ENCODE results near the gene DOCK11. TPM values are rescaled to one million over a fixed set of nuclear protein-coding genes. Genes with fewer than 3 reads are reported as not detected.
A peak's percentile ranks its signal among the peaks of the same experiment; 100 is the strongest.

The DOCK11 gene
- total and polyA plus RNA-seq, 2 donors (not counting 3 experiments of a cell fraction or from before 2014, with no cell fraction given) = 0.37 to 0.86 TPM

DNA sequence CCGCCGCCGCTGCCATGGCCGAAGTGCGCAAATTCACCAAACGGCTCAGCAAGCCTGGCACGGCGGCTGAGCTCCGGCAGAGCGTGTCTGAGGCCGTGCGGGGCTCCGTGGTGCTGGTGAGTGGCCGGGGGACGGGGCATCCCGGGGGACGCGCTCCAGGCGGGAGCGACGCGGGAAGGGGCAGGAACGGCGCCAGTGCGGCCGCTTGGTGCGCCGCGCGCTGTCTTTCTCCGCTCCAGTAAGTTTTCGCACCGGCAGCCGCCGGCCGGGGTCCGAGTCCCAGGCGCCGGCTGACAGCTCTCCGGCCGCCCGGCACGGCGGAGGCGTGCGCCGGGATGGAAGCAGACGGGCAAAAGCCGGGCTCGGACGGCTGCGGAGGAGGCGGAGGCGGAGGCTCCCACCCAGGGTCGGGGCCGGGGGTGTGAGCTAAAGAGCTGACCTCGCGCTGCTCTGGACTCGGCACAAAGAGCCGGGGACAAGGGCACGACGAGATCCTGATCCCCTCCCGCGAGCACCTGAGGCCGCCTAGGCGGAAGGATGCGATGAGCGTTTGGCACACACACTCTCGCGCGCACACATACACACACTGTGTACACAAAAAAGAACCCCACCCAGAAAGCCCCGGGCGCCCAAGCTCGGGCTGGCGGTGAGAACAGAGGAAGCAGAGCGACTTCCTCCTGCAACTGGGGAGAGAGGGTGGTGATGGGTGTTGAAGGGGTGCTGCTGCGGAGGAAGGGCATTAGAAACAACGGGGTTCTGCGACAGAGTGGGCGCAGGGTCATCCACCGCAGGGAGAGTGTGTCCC, 545 bp downstream of the DOCK11 start:
- intact Hi-C loops (cut with micrococcal nuclease) = loop anchor here (10.0 kb wide), 1 partner anchor 109 kb away; no protein-coding TSS in a partner anchor
- peak; percentile 17 for TF ChIP-seq EZH2 (IDR thresholded peaks at IDR 0.05; ENCODE audit: borderline replicate concordance, low read depth, low read length, severe bottlenecking)
- TF ChIP-seq MYC (IDR thresholded peaks at IDR 0.05; ENCODE audit: low read depth, low read length) = no peak
- TF ChIP-seq, protein P1, sequence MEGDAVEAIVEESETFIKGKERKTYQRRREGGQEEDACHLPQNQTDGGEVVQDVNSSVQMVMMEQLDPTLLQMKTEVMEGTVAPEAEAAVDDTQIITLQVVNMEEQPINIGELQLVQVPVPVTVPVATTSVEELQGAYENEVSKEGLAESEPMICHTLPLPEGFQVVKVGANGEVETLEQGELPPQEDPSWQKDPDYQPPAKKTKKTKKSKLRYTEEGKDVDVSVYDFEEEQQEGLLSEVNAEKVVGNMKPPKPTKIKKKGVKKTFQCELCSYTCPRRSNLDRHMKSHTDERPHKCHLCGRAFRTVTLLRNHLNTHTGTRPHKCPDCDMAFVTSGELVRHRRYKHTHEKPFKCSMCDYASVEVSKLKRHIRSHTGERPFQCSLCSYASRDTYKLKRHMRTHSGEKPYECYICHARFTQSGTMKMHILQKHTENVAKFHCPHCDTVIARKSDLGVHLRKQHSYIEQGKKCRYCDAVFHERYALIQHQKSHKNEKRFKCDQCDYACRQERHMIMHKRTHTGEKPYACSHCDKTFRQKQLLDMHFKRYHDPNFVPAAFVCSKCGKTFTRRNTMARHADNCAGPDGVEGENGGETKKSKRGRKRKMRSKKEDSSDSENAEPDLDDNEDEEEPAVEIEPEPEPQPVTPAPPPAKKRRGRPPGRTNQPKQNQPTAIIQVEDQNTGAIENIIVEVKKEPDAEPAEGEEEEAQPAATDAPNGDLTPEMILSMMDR (IDR thresholded peaks at IDR 0.05; ENCODE audit: extremely low read depth in 1 of 2, insufficient read depth in 1 of 2, low read depth in 1 of 2, low read length in 2 of 2) = no peak
- TF ChIP-seq JUN (IDR thresholded peaks at IDR 0.05; ENCODE audit: borderline replicate concordance, insufficient read depth, insufficient read length, low read depth) = no peak
- no peak for FAIRE-seq
- H3K9ac ChIP-seq (replicated peaks; ENCODE audit: extremely low read depth, insufficient read depth, low read length) = no peak overlapping the region
- no peaks in the 10 kb centered on the region for H3K36me3 ChIP-seq (ENCODE audit: control insufficient read depth in 2 of 2, extremely low read depth in 1 of 2, insufficient read depth in 2 of 2, low read length in 2 of 2)
- H3K79me2 ChIP-seq (ENCODE audit: control insufficient read depth, insufficient read depth, low read length) = no peaks in the 10 kb centered on the region
- H3K27me3 ChIP-seq (ENCODE audit: control insufficient read depth in 2 of 2, insufficient read depth in 2 of 2, low read length in 2 of 2) = peaks cover 14 to 20% of the 10 kb centered on the region in 2 experiments
- H3K9me1 ChIP-seq (replicated peaks; ENCODE audit: control insufficient read depth, extremely low read depth, insufficient read depth, low read length) = no peaks in the 10 kb centered on the region
- CTCF ChIA-PET = no interaction called here
- dilution Hi-C loops (cut with MboI; ENCODE audit: extremely low pct_ligation_motif_present, low sequenced_read_pairs) = no loop called here
- H3K4me1 ChIP-seq (ENCODE audit: control insufficient read depth, extremely low read depth, insufficient read depth, low read length) = peaks cover 3% of the 10 kb centered on the region
- no peaks in the 10 kb centered on the region for H3K9me3 ChIP-seq (replicated peaks; ENCODE audit: control insufficient read depth, insufficient read depth, low read length)
- peak overlapping the region; percentile 58 for H3K4me2 ChIP-seq (ENCODE audit: insufficient read depth, low read length)
- H3K27ac ChIP-seq (ENCODE audit: insufficient read depth, low read depth, low read length) = no peak overlapping the region
- peak; percentile 1 for DNase-seq (ENCODE audit: low read depth, low spot score)
- H2AFZ ChIP-seq (ENCODE audit: low read depth, low read length) = peak overlapping the region; percentile 79
- peak overlapping the region; percentile 25 to 54 (median 40) for H3K4me3 ChIP-seq (replicated peaks in 1 of 3; ENCODE audit: insufficient read depth in 1 of 3, low read depth in 1 of 3, low read length in 3 of 3)
- POLR2A ChIA-PET = no interaction called here
- H4K20me1 ChIP-seq (replicated peaks; ENCODE audit: control insufficient read depth, extremely low read depth, insufficient read depth, low read length) = no peaks in the 10 kb centered on the region
- no TSS peak for BruUV-seq (replicated peaks)

DNA sequence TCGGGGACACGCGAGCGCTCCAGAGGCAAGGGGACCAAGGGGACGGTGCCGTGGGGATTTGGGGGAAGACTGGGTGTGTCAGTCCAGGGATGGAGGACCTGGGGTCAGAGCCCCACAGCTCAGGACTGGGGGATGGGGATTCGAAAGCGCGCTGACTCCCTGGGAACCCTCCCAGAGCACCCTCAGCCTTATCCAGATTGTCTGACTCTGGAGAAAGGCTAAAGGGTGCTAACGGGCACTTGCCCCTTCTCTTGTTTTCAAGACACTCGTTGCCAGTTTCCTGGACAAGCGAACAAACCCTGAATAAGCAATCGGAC, 1.1 kb downstream of the DOCK11 start:
- Histone ChIP-seq H3K9me1 (replicated peaks; ENCODE audit: control insufficient read depth, extremely low read depth, insufficient read depth, low read length) (no peaks in the 10 kb centered on the region), H3K4me2 (ENCODE audit: insufficient read depth, low read length) (no peak overlapping the region), H4K20me1 (replicated peaks; ENCODE audit: control insufficient read depth, extremely low read depth, insufficient read depth, low read length) (no peaks in the 10 kb centered on the region), H3K27me3 (ENCODE audit: control insufficient read depth in 2 of 2, insufficient read depth in 2 of 2, low read length in 2 of 2) (peaks cover 14 to 20% of the 10 kb centered on the region in 2 experiments), H3K36me3 (ENCODE audit: control insufficient read depth in 2 of 2, extremely low read depth in 1 of 2, insufficient read depth in 2 of 2, low read length in 2 of 2) (no peaks in the 10 kb centered on the region), H2AFZ (ENCODE audit: low read depth, low read length) (peak overlapping the region; percentile 79), H3K27ac (ENCODE audit: insufficient read depth, low read depth, low read length) (no peak overlapping the region), H3K79me2 (ENCODE audit: control insufficient read depth, insufficient read depth, low read length) (no peaks in the 10 kb centered on the region), H3K4me3 (replicated peaks in 1 of 3; ENCODE audit: insufficient read depth in 1 of 3, low read depth in 1 of 3, low read length in 3 of 3) (no peak overlapping the region), H3K9me3 (replicated peaks; ENCODE audit: control insufficient read depth, insufficient read depth, low read length) (no peaks in the 10 kb centered on the region), H3K4me1 (ENCODE audit: control insufficient read depth, extremely low read depth, insufficient read depth, low read length) (peaks cover 3% of the 10 kb centered on the region), H3K9ac (replicated peaks; ENCODE audit: extremely low read depth, insufficient read depth, low read length) (no peak overlapping the region)
- TF ChIP-seq EZH2 (IDR thresholded peaks at IDR 0.05; ENCODE audit: borderline replicate concordance, low read depth, low read length, severe bottlenecking) = peak; percentile 17
- TF ChIP-seq, protein P2, sequence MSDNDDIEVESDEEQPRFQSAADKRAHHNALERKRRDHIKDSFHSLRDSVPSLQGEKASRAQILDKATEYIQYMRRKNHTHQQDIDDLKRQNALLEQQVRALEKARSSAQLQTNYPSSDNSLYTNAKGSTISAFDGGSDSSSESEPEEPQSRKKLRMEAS (IDR thresholded peaks at IDR 0.05; ENCODE audit: insufficient read depth, insufficient read length) = no peak
- DNase-seq (ENCODE audit: low read depth, low spot score) (no peak), FAIRE-seq (no peak)
- dilution Hi-C loops (cut with MboI; ENCODE audit: extremely low pct_ligation_motif_present, low sequenced_read_pairs) (no loop called here), intact Hi-C loops (cut with micrococcal nuclease) (loop anchor here (10.0 kb wide), 1 partner anchor 108 kb away; no protein-coding TSS in a partner anchor)
- no TSS peak for BruUV-seq (replicated peaks)
- CTCF ChIA-PET = no interaction called here
- POLR2A ChIA-PET = no interaction called here
